Prostate gland (tissue), 2 donors: ENCODE data around the gene ANAPC1.

Experiments used
- POLR2AphosphoS5 ChIP-seq: sonication (generic); formaldehyde crosslinking; IDR thresholded peaks from one replicate; pipeline ENCODE4 v1.6.1; 2017; ENCODE audit warnings: antibody characterized with exemption
- TF ChIP-seq, protein P1 (sequence below), 4 experiments: fragments of 200-600 bp in 2 of 4; fragments of 450-650 bp in 2 of 4; sonication (generic) in 2 of 4; IDR thresholded peaks; 1 replicate in 3 of 4; 2 replicates in 1 of 4; pipeline ENCODE4 v1.5.1; 2016 to 2019; ENCODE audit warnings: antibody characterized with exemption in 4 of 4, mild to moderate bottlenecking in 2 of 4, moderate library complexity in 2 of 4

DNA sequence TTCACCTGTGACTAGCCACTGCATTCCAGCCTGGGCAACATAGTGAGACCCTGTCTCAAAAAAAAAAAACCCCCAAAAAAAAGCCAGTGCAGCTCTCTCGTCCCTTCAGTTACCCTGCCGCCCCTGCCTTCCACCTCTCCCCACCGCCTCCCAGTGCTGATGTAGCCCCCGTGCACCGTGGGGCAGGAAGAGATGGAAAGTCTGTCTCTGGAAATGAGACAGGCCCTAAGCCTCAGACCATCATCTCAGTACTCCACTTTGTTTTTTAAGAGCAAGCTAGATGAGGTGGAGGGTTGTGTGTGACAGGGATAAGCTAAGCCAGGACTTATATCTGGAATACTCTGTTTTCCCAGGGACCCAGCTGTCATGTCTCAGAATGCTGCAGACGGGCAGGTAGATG, 46.4 kb upstream of the ANAPC1 start:
- TF ChIP-seq, protein P1, sequence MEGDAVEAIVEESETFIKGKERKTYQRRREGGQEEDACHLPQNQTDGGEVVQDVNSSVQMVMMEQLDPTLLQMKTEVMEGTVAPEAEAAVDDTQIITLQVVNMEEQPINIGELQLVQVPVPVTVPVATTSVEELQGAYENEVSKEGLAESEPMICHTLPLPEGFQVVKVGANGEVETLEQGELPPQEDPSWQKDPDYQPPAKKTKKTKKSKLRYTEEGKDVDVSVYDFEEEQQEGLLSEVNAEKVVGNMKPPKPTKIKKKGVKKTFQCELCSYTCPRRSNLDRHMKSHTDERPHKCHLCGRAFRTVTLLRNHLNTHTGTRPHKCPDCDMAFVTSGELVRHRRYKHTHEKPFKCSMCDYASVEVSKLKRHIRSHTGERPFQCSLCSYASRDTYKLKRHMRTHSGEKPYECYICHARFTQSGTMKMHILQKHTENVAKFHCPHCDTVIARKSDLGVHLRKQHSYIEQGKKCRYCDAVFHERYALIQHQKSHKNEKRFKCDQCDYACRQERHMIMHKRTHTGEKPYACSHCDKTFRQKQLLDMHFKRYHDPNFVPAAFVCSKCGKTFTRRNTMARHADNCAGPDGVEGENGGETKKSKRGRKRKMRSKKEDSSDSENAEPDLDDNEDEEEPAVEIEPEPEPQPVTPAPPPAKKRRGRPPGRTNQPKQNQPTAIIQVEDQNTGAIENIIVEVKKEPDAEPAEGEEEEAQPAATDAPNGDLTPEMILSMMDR (IDR thresholded peaks at IDR 0.05): no peak
- TF ChIP-seq POLR2AphosphoS5: no peak
